MV-4-11 (cell line): ENCODE results near the gene RUSF1.
"Not testable (repeated sequence)": the region's sequence is repeated elsewhere in the genome, so short reads cannot be mapped to it uniquely, and the experiment has no call there.

ENCODE experiments used
- DNase-seq: peaks from one replicate; lab custom pipeline; 2025; lab: John Stamatoyannopoulos, UW

Gene RUSF1

DNA sequence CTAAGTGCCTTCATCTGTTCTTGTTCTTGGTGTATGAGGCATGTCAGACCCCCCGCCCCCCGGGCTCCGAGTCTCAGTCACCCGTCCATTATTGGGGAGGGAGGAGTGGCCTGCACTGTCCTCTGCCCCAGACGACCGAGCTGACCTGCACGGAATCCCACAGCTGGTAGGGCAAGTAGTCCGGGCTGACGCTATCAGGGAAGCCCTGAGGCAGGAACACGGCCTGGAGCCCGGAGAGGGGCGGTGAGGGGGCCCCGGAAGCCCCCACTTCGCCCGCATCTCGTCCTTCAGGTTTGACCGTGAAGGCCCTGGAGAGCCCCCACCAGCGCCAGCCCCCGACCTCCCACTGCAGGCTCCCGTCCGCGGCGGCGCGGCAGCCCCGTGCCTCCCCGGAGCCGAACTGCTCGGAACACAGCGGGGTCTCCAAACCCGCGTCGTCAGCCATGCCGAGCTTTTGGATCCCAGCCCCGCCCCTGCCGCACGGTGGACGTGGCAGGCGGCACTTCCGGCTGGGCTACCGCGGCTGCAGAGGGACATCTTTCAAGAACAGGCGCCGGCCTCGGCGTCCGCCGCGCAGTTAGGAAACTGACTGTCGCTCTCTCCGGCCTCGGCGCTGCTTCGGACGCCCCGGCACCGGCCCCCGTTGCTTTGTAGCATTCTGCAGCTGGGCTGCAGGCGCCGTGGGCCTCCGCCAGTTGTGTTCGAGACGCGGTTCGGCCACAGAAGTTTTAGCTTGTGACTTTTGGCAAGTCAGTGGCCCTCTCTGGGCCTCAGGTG is at the start of gene RUSF1:
Gene RUSF1 (minus strand): TSS at position 463 of the 777 bp plus-strand sequence. CDS start 18 bp downstream, at position 445.
- peak; percentile 82 for DNase-seq

DNA sequence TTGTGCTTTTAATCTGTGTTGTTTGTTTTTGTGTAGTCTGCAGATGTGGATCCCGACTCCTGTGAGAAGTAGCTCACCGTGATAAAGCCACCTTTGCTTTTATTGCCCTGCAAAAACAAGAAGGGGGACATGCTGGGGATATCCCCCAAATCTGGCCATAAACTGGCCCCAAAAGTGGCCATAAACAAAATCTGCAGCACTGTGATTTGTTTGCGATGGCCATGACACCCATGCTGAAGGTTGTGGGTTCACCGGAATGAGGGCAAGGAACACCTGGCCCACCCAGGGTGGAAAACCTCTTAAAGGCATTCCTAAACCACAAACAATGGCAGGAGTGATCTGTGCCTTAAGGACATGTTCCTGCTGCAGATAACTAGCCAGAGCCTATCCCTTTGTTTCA is 34.6 kb upstream of the RUSF1 start:
- DNase-seq = no peak

DNA sequence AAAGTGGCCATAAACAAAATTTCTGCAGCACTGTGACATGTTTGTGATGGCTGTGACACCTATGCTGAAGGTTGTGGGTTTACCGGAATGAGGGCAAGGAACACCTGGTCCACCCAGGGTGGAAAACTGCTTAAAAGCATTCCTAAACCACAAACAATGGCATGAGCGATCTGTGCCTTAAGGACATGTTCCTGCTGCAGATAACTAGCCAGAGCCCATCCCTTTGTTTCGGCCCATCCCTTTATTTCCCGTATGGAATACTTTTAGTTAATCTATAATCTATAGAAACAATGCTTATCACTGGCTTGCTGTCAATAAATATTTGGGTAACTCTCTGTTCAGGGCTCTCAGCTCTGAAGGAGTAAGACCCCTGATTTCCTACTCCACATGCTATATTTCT is 31.6 kb upstream of the RUSF1 start:
- not testable (repeated sequence) for DNase-seq

DNA sequence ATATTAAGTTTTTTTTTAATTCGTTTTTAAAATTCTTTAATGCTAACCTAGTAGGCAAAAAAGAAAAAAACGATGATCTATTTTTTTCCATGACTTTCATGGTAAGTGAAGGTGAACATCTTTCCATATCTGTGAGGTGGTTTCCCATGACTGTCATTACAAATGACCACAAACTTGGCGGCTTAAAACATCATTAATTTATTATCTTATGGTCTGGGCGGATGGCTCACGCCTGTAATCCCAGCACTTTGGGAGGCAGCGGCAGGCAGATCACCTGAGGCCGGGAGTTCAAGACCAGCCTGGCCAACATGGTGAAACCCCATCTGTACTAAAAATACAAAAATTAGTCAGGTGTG is 30.0 kb upstream of the RUSF1 start:
- not testable (repeated sequence) for DNase-seq

DNA sequence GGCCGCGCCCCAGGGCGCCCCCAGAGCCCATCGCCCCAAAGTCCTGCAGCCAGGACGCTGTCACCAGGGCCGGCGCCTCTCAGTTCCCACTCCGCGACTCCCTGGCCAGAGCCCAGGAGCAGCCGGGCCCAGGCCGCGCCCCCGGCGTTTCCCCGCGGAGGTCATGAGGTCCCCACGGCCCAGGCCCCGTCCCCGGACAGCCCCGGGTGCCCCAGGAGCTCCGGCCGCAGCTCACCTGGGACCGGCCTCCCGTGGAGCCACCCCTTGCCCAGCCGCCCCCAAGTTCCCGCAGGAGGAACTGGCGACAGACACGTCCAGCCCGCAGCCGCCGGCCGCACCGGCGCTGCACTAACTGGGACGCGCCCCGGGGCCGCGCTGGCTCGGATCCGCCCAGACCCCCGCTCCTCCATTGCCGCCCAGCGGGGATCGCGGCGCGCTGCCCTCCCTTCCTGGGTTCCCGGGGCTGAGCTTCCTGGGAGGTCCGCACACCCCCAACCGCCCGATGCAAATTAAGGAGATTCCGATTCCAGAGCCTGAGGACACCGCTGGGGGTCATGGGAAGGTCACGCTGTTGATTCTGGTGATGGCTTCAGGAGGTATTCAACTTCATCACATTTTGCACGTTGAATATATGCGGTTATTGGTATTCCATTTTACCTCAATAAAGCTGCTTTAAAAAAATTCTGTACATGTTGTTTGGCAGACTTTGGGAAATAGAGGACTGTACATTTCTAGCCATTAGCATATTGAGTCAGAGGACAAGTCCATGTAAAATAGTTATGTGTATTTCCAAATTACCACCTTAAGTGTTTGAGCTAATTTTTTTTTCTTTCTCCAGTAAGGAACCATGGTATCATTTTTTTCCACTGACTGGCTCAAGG is 29.4 kb upstream of the RUSF1 start:
- no peak for DNase-seq

DNA sequence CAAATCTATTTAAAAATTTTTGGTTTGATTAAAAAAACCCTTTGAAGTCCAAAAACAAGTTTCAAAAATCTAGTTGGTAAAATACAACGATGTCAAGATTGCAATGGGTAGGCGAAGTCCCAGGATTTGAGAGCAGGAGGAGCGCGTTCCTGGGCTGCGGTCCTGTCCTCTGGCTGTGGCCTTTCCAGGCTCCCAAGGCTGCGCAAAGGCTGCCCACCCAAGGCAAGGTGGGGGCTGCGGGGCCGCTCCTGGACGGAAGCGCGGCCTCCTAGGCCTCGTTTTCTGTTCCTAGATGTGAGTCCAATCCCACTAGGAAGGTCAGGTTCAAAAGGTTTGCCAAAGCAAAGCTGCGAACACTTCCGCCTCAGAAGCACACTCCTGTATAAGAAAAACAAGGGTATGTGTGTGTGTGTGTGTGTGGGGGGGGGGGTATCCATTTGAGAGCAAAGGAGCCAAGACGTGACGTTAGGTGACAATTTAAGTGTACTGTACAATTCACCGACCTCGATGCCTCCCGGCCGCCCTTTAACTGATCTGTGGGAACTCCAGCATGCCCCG is 28.7 kb upstream of the RUSF1 start:
- no peak for DNase-seq

DNA sequence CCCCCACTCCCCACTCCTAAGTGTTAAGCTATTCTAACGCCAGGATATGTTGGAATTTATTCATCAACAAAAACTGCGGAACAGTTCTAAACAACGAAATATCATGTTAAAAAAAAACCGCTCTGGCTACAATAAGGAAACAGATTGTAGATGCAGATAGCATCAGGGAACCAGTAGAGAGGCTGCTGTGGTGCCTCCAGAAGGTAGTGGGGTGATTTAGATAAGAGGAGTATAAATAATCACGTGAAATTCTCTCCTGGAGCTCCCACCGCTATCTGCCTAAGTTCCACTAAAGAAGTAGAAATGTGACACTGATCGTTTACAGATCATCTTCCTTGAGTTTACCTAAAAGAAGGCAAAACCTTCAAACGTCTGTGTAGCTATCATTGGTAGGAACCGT is 27.5 kb upstream of the RUSF1 start:
- DNase-seq = no peak

DNA sequence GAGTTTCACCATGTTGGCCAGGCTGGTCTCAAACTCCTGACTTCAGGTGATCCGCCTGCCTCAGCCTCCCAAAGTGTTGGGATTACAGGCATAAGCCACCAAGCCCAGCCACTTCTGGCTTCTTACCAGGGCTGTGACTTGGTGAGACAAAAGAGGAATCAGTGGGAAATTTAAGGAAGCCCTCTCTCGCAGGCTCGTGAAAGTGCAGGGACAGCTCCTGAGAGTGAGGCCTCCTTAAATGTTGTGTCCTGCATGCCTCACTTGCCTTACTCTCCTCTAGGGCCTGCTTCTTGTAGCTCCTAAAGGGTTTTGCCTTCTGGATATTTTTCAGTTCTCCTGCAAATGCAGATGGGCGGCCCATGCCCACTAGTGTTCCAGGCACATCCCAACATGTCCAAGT is 24.7 kb upstream of the RUSF1 start:
- no peak for DNase-seq

DNA sequence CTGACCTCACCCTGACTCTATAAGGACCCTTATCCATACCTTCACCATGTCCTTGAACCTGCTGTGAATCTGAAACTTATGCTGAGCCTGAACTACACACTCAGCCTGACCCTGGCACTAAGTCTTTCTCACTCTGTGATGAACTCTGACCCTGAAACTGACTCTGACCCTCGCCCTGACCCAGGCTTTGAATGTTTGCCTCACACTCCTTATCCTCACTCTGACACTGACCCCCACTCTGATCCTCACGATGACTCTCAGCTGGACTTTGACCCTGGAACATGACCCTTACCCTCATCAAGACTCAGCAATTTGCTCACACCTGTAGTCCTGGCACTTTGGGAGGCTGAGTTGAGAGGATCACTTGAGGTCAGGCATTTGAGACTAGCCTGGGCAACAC is 23.9 kb upstream of the RUSF1 start:
- no peak for DNase-seq

DNA sequence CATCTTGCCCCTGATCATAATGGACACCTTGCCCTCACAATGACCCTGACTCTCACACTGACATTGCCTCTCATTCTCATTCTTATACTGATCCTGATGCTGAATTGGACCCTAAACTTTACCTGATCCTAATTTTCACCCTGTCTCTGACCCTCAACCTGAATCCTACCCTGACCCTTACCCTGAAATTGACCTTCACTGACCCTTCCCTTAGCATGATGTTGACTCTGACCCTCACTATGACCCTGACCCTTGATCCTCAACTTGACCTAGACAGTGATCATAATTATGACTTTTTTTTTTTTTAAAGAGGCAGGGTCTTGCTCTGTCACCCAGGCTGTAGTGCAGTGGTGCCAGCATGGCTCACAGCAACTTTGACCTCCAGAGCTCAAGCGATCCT is 22.9 kb upstream of the RUSF1 start:
- DNase-seq = no peak

DNA sequence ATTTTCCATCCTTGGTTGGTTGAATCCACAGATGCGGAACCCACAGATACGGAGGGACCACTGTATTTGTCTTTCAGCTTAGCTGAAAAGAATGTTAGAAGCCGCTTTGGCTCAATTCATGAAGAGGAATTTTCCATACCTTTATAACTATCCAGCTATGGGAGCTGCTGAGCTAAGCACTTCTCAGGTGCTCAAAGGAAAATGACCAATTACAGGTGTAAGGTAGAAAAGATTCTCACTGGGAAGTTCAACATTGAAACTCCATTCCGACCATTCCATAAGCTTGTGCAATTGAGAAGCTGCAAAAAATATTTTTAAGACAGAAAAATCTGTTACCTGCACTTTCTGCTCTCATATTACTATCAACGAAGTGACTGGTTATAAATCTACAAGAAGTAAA is 22.2 kb upstream of the RUSF1 start:
- no peak for DNase-seq

DNA sequence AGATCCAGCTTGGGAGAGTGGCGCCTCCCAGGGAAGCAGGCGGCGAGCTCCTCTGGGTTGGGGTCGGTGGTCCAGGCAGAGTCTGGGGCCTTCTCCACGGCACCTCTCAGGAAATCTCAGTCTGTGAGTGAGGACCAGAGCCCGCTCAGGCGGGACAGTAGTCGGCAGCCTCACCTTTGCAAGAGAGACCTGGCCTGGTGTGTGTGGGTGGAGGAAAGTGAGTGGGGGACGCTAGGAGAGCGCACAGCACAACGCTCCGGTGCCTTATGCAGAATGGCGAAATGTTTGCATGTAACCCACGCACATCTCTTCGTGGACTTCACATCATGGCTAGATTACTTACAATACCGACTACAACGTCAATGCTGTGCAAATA is 21.7 kb upstream of the RUSF1 start:
- no peak for DNase-seq

DNA sequence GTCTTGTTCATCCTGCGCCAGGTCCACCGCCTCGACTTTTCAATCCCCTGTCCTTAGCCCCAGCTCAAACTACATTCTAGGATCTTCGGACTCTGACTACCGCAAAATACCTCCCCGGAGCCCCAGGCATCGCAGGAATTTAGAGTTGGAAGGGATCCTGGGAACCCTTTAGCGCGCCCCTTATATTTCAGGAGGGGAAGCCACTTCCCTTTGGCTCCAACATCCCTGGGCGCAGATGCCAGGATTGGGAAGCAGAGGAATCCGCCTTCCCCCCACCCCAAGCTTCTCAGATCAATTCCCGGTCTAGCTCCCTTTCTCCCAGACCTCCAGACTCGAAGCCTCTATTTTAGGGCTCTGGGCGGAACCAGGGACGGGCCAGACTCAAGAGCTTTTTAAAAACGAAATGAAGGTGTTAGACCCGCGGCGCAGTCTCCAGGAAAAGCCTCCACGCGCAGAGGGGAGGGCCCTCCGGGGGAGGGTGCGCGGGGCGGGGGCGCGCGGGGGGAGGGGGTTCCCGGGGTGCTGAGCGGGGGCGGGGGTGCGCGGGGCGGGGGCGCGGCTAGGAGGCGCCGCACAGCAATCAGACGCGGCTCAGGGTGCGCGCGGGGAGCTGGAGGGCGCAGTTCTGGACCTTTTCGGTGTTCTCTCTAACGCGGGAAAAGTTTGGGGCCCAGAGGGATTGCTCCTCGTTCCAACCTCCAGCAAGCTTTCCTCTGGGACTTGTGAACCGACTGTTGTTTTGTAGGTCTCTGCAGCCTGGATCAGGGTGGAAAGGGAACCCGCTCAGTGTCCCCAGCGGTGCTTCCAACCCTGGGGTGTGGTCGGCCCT is 21.1 kb upstream of the RUSF1 start:
- no peak for DNase-seq

DNA sequence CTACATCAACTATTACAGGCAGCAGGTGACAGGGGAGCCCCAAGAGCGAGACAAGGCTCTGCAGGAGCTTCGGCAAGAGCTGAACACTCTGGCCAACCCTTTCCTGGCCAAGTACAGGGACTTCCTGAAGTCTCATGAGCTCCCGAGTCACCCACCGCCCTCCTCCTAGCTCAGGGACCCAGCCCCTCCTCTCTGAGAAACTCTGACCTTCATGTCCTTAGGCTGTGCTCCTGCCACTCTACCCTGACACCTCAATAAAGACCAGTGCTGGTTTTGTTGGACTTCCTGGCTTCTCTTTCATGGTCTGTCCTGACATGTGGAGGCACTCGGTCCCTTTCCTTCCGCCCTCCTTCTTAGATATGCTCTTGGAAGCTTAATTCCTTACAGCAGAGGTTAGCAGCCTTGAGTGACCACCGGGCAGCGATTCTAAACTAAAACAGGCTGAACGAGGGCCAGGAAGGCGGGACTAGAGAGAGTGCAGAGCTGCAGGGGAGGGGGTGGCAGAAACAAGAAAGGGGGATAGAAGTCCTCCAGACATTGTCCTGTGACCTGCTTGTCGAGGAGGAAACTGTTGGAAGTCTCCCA is 20.4 kb upstream of the RUSF1 start:
- DNase-seq = no peak

DNA sequence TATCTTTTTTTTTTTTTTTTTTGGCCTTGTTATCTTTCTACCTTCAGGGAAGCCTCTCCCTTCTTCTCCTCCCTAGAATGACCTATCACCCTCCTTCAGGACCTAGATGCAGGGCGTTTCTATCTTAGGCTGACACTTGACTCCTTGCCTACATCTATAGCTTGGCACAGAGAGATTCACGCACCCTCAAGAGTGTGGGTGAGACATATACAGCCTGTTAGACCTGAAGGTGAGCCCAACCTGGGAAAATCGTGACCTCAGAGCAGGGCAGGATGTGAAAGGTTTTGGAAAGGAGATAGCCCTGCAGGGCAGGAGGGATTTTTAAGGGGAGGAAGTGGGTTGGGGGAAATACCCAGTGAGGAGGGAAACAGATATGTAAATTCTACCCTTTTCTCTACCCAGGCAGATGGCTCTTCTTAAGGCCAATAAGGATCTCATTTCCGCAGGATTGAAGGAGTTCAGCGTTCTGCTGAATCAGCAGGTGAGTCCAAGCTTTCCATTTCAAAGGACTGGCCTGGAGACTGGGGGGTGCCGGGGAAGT is 19.6 kb upstream of the RUSF1 start, which contains the start of gene AHSP:
Gene AHSP (plus strand): TSS at position 167 of the 541 bp plus-strand sequence. CDS start 240 bp downstream, at position 407.
- DNase-seq = no peak

DNA sequence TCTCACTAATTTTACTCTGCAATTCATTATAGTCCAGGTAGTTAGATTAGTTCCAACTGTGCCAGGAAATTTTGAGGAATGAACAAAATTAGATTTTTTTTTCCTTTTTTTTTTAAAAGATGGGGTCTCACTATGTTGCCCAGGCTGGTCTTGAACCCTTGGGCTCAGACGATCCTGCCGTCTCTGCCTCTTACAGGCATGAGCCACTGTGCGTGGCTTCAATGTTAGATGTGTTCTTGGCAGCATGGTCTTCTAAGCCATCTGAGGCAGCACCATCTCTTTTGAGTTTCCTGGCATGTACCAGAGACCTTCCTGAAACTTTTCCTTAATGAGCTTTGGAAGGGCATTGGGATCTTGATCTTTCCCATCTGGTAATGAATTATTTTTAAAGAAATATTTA is 16.9 kb upstream of the RUSF1 start:
- DNase-seq = no peak

DNA sequence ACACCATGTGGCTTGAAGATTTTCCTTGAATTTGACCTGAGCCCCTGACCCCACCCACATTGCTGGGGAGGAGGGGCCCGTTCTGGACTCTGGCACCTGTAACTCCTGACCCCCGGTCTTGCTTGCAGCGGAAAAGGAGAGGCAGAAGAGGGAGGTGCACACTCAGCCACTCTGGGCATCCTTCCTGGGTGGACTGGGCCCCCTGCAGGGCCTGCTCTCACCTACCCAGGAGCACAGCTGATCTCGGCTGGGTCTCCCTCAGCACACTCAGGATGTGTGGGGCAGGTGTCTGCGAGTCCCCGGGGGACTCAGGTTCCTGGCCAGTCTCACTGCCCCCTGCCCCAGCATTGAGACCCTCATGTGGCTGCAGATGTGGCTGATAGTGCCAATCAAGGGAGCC is 15.6 kb upstream of the RUSF1 start:
- not testable (repeated sequence) for DNase-seq

DNA sequence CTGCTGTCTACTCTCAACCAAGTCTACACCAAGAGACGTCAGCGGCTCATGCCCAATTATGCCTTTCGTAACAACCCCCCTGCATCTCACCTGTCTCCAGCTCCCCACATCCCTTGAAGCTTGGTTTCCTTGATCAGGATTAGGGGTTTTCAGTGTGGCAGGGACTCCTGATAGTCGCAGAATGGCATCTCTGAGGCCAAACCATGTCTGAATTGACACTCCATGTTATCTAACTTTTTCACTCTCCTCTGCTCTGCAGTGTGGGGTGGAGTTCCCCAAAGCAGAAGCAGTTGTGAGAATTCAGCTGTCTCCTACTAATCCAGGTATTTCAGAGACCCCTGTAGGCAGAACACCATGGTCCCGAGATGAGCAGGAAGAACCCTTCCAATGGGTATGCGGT is 13.9 kb upstream of the RUSF1 start:
- no peak for DNase-seq

DNA sequence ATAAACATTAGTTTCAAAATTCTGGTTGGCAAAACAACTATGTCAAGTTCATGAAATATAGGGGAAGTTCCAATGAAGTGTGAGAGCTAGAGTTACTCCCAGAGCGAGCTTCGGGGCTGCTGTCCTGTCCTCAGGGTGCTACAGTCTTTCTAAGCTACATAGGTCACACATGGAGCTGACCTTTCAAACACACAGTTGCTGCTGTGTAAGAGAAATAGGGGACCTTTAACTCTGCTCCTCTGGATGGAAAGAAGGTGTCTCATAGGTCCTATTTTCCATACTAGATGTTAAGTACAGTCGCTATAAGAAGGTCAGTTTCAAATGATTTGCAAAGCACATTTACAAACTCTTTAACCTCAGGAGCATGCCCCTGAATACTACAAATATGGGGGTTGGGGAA is 13.2 kb upstream of the RUSF1 start:
- DNase-seq = no peak

DNA sequence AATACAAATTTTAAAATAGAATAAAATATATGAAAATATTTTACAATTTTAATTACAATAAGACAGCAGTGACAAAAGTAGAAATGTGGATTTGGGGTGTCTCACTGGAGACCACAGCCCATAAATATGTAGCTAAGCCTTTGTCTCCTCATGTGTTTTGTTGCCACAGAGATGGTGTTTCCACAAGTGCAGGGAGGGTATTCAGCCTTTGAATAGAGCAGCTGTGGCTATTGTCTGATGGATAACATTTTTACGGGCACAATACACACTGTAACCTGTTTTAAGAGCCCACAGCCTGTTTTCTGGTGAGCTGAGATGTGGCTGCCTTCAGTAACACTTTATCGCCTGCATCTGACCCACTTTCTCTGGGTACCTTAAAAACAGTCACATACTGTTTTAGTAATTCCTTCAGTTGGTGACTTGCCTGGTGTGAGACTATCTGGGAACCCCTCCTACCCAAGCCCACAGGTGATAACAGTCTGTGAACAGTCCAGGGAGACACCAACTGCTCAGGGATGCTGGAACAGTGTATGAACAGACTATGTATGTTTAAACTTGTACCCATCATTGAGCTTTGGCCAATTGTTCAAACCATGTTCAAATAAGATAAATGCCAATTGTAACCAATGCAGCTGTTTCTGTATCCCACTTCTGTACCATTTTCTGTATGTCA is 11.7 kb upstream of the RUSF1 start:
- no peak for DNase-seq
